GM19025 (cell line): ENCODE measurements around the gene NEGR1.
A peak's percentile ranks its signal among the peaks of the same experiment; 100 is the strongest.

Source experiments
- ATAC-seq: cut with Tn5 transposase; IDR thresholded peaks from one replicate; pipeline ENCODE4 v1.9.1; 2021; ENCODE audit warnings: mild to moderate bottlenecking, low read depth, moderate library complexity; ENCODE audit not compliant: unreplicated experiment

The NEGR1 gene

GRCh38 chr1:71796006-71796405, 486.3 kb downstream of the NEGR1 start:
- no peak for ATAC-seq

DNA sequence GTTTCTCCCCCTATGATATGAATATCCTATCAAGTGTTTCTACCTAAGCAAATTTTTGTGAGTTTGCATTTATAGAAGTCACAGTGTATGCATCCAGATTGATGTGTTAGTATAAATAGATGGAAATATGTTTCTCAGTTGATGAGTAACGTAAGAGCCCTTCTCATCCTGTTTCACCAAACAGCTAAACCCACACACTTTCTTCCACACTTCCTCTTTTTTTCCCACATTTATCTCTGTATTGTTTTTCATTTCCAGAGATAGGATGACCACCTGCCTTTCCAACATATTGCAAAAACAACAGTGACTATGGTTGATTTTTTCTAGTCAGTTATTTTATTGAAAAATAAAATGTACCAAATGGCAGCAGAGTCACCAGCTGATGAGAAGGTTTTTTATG, 490.1 kb downstream of the NEGR1 start:
- ATAC-seq, result no peak

GRCh38 chr1:71788113-71788512, 494.2 kb downstream of the NEGR1 start:
- ATAC-seq, result no peak

- no peak for ATAC-seq
These were observed 494.6 kb downstream of the NEGR1 start for GRCh38 chr1:71787699-71788098.

DNA sequence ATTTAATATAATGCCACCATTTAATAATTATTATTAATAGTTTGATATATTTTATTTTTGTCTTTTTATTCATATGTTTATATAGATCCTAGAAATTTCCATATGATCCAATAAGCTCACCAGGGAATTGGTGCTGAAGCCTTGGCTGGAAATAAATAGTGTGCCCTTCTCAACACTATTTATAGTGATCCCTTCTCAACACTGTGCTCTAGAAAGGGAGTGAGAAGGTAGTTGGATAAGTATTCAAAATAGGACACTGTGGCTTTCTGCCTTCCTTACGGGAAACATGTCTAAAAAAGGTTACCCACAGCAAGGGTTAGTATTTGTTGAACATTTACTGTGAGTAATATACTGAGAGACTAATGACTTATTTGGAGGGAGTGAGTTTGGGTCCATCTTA, 496.1 kb downstream of the NEGR1 start:
- ATAC-seq, result no peak

- no peak for ATAC-seq
These were observed 496.9 kb downstream of the NEGR1 start for GRCh38 chr1:71785450-71785849.

DNA sequence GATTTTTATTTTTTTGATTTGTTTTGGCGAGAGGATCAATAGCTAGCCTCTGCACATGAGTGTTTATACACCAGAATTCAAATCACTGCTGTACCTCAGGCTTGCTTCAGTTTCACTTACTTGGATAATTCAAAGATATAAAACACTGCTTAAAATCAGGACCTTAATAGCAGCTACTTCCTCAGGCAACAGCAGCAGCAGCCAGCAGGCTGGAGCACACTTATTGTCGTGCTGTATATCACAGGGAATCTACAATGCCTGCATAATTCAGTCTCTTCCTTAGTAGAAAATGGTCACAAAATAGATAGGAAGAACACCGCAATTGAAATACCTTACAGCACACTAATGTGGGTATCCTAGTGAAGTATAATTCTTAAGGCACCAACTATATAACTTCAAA, 497.3 kb downstream of the NEGR1 start:
- ATAC-seq, result no peak

GRCh38 chr1:71784241-71784640, 498.1 kb downstream of the NEGR1 start:
- no peak for ATAC-seq

GRCh38 chr1:71783071-71783470, 499.3 kb downstream of the NEGR1 start:
- no peak for ATAC-seq

- no peak for ATAC-seq
These were observed 500.9 kb downstream of the NEGR1 start for GRCh38 chr1:71781450-71781849.

DNA sequence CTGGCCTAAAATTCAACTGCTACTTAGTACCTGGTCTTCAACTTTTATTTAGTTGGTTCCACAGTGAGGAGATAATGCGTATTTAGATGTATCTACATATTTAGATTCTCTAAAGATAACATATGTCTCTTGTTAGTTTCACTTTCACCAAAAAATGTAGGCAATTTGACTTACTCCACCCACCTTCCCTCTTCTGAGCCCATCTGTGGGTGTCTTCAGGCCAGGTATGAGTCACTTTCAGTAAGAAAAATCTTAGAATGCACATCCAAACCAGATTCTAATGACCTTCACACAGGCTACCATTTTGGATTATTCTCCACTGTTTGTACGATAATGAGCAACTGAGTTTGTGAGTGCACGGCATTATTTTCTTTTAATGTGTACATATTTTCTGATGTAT, 501.7 kb downstream of the NEGR1 start:
- peak; percentile 53 for ATAC-seq

DNA sequence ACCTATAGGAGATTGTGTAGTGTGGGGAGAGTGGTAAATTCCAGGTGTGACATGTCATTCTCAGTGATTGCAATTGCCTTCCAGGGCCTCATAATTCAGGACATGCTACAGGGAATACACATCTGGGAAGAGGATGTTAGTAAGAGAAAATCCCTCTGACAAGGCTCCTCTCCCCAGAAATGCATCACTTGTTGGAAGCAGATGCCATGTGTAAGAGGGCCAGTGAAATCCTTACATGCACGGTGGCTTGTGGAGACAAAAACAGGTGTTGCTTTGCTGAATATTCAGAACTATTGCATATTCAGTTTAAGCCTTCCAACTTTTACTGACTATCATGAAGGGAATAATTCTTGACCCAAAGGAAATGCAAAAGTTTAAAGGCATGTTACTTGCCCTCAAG, 503.4 kb downstream of the NEGR1 start:
- ATAC-seq, result no peak

DNA sequence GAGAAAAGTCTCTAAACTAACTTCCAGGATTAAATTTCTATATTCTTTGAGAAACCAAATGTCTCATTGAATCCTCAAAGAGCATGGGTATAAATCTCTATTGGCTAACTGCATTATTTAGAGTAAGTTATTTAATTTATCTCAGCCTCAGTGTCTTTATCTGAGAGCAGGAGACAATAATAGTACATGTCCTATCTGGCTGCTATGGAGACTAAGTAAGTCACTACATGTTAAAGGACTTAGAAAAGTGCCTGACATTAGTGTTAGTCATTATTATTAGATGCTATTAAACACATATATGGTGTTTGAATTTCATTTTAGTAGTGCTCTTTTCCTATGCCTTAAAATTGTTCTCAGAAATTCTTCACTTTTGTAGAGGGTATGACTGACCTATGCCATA, 505.2 kb downstream of the NEGR1 start:
- ATAC-seq, result no peak

GRCh38 chr1:71774705-71775104, 507.6 kb downstream of the NEGR1 start:
- no peak for ATAC-seq

GRCh38 chr1:71770121-71770520, 512.2 kb downstream of the NEGR1 start:
- no peak for ATAC-seq

- no peak for ATAC-seq
These were observed 515.6 kb downstream of the NEGR1 start for GRCh38 chr1:71766748-71767147.

DNA sequence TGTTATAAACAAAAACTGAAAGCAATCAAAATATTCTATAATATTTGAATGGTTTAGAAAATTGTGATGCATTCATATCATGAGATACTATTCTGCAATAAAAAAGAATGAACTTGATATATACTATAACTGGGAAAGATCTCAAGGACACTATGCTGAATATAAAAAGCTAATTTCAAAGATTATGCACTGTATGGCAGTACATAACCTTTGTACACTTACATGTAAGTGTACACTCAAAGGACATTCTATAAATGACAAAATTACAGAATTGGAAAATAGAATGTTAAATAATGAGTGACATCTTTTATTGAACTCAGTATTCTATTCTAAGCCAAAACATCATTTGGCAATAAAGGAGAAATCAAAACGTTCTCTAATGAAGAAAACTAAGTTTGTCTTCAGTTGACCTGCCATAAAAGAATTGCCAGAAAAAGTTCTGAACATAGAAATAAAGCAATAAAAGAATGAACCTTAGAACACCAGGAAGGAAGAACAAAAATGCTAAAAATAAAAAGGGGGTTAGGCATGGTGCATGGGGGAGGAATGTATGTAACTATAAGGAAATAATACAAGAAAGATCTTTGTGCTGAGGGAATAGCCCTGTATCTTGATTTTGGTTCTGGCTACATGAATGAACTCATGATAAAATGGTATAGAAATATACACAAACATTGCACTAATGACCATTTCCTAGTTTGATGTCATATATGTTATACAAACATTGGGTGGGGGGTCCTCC, 519.7 kb downstream of the NEGR1 start:
- no peak for ATAC-seq

DNA sequence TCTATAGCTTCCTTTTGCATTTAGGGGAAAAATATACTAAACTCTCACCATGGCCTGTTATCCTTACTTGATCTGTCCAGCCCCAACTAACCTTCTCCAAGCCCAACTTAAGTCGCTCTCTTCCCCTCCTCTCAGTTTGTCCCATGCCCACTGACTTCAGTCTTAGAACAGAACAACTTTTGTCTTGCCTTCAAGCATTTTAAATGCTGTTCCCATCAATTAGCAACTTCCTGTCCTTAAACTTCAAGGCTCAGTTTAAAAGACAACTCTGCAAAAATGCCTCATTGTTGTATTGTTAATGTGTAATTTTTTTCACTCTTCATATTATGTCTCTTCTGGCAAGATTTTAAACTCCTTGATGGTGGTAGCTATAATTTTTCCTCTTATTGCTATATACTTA, 526.9 kb downstream of the NEGR1 start:
- ATAC-seq, result no peak

DNA sequence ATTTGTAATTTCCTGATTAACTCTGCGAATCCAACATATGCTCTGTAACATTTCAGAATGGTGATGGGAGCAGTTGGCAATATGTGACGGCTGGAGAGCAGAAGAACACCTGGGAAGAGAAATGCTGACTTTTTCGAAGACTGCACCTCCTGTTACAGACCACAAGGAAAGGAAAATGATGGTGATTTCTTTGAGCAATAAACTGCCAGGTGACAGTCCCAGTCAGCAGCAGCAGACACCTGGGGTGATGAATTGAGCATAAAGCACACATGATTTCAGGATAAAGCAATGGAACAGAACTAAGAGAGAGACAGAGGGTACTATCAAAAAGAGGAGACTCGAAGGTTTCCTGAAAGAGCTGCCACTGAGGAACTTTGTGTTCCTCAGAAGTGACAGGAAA, 528.6 kb downstream of the NEGR1 start:
- ATAC-seq, result no peak

DNA sequence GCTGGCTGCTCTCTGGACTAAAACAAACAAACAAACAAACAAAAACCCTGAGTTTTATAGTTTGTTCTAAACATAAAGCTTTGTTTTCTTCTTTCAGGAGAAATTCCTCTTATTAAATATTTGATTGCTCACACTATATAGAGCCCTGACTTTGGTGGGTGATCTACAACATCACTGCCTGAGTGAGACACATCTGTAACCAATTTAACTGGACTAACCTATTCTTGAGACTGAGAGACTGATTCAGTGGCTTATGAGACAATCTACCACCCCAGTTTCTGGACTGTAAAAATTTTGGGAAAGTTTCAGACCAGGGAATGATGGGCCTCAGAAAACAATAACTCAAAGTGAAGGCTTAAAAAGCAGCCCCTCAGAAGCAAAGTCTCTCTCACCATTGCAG, 537.0 kb downstream of the NEGR1 start:
- no peak for ATAC-seq

DNA sequence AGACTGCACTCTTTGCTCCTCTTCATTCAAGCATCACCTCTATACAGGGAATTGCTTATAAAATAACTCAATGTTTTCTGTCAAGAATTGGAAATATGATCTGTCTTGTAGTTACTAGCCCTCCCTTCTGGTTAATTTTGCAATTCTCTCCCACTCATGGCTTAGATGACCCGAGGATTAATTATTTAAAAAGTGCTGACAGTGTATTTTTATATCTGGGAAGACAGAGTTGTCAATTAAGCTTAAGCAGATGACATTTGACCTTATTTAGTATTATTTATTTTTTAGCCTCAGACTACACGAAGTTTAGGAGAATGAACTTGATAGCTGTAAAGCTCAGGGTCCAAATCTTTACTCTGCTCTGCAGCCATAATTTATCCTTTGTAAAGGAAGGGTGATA, 538.5 kb downstream of the NEGR1 start:
- no peak for ATAC-seq

GRCh38 chr1:71738910-71739309, 543.4 kb downstream of the NEGR1 start:
- ATAC-seq, result no peak

DNA sequence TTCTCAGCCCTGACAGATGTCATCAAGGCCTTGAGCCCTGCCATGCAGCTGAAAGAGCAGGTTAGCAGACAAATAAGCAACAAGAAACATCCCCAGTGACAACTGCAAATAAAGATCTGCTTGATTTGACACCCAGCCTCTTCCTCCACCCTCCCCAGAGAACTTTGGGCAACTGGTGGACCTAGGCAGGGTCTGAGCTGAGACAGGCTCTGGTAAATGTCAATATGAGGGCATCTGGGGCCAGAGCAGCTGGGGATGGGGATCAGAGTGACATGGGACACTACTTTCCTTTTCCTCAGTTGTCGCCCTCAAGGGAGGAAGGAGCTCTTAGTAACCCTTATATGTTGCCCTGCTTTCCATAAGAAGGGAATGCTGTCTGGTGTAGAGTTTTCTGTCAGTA, 544.1 kb downstream of the NEGR1 start:
- ATAC-seq, result no peak
